Suprapubic skin (tissue), 4 donors: ENCODE measurements around the gene IRF9. TPM values are rescaled to one million over a fixed set of nuclear protein-coding genes. Genes with fewer than 3 reads are reported as not detected.
A peak's percentile ranks its signal among the peaks of the same experiment; 100 is the strongest.

Source experiments
- DNase-seq, 2 donors: peaks; one replicate each; pipeline ENCODE4 v3.0.0-alpha.2; 2019; ENCODE audit warnings: low spot score in 2 of 2
- H3K27ac ChIP-seq: fragments of 200-600 bp; sonication (generic); one replicate; pipeline ENCODE4 v1.5.1; 2019
- H3K27me3 ChIP-seq: fragments of 200-600 bp; sonication (generic); one replicate; pipeline ENCODE4 v1.5.1; 2019
- H3K36me3 ChIP-seq: fragments of 200-600 bp; sonication (generic); one replicate; pipeline ENCODE4 v1.5.1; 2019
- H3K4me1 ChIP-seq: fragments of 200-600 bp; sonication (generic); one replicate; pipeline ENCODE4 v1.5.1; 2019
- H3K4me3 ChIP-seq: fragments of 200-600 bp; sonication (generic); one replicate; pipeline ENCODE4 v1.5.1; 2019; ENCODE audit warnings: mild to moderate bottlenecking
- H3K9me3 ChIP-seq: fragments of 200-600 bp; sonication (generic); one replicate; pipeline ENCODE4 v1.5.1; 2019
- CTCF ChIP-seq, 2 donors: fragments of 200-600 bp in 1 of 2; fragments of 450-650 bp in 1 of 2; sonication (generic) in 1 of 2; IDR thresholded peaks; one replicate each; pipeline ENCODE4 v1.5.1; 2016 to 2019; ENCODE audit warnings: antibody characterized with exemption in 2 of 2, mild to moderate bottlenecking in 1 of 2, moderate library complexity in 1 of 2
- EP300 ChIP-seq: sonication (generic); formaldehyde crosslinking; IDR thresholded peaks from one replicate; pipeline ENCODE4 v1.6.1; 2017; ENCODE audit warnings: antibody characterized with exemption
- POLR2A ChIP-seq, 2 donors: fragments of 450-650 bp; IDR thresholded peaks; one replicate each; pipeline ENCODE4 v1.6.1; 2017; ENCODE audit warnings: antibody characterized with exemption in 2 of 2, mild to moderate bottlenecking in 2 of 2, moderate library complexity in 2 of 2
- POLR2AphosphoS5 ChIP-seq, 3 donors: sonication (generic); formaldehyde crosslinking; IDR thresholded peaks; one replicate each; pipeline ENCODE4 v1.6.1; 2017; ENCODE audit warnings: antibody characterized with exemption in 3 of 3
- WGBS: methylation state at CpG from one replicate; pipeline ENCODE4 v1.1.5; 2018; 5-methylcytosine and 5-hydroxymethylcytosine counted together
- total RNA-seq, 4 donors: library from RNA; depleted of rRNA; stranded (reverse); fragments of >200 nt; gene quantifications; one replicate each; pipeline ENCODE4 v1.1.0, GENCODE V29; 2016

IRF9 gene
- total RNA-seq, 4 donors from 2014 or later = 31.1 to 45.2 (median 37.5) TPM

DNA sequence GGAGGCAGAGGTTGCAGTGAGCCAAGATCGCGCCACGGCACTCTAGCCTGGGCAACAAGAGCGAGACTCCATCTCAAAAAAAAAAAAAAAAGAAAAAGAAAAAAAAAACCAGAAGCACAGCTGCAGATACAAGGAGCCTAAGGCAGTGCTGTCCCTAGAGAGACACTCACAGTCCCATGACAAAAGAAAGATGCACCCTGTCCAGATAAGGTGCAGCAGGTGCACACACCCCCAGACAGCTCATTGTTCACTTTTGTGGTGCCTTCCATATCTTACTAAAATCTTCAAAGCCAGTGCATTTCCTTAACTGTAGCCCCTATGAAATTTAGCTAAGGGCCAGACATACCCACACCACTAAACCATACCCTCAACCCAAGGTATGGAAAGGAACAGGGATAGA, 38.6 kb upstream of the IRF9 start:
- no peaks in the 10 kb centered on the region for H3K27me3 ChIP-seq

DNA sequence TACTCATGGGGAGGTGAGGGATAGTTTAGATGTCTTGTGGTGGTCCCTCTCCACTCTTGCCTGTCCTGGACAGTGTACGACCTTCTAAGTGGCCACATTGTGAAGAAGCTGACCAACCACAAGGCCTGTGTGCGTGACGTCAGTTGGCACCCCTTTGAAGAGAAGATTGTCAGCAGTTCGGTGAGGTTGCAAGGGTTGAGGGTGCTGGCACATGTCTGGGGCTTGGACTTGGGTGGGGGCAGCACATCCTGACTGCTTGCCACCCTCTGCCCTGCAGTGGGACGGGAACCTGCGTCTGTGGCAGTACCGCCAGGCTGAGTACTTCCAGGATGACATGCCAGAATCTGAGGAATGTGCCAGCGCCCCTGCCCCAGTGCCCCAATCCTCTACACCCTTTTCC, 38.2 kb upstream of the IRF9 start:
- peak in 1 of 2 donors; percentile 40 for DNase-seq
- H3K4me1 ChIP-seq = no peaks in the 10 kb centered on the region
- no peak overlapping the region for H3K27ac ChIP-seq
- TF ChIP-seq CTCF (IDR thresholded peaks at IDR 0.05) (no peak), POLR2A (IDR thresholded peaks at IDR 0.05) (no peak)
- H3K36me3 ChIP-seq = peaks cover 64% of the 10 kb centered on the region
- WGBS = 83% methylated on average over 7 of the region's 8 CpGs
- H3K27me3 ChIP-seq = no peaks in the 10 kb centered on the region
- H3K4me3 ChIP-seq = no peak overlapping the region
- no peaks in the 10 kb centered on the region for H3K9me3 ChIP-seq

More for the DNA sequence above, 38.6 kb upstream of the IRF9 start:
- TF ChIP-seq EP300 (no peak), POLR2AphosphoS5 (IDR thresholded peaks at IDR 0.05) (no peak), POLR2A (IDR thresholded peaks at IDR 0.05) (no peak), CTCF (IDR thresholded peaks at IDR 0.05) (no peak)
- no peak overlapping the region for H3K4me3 ChIP-seq
- peaks cover 69% of the 10 kb centered on the region for H3K36me3 ChIP-seq
- WGBS = 90% methylated on average over 4 of the region's 4 CpGs
- no peak overlapping the region for H3K27ac ChIP-seq
- no peaks in the 10 kb centered on the region for H3K4me1 ChIP-seq
- no peaks in the 10 kb centered on the region for H3K9me3 ChIP-seq
- no peak for DNase-seq

DNA sequence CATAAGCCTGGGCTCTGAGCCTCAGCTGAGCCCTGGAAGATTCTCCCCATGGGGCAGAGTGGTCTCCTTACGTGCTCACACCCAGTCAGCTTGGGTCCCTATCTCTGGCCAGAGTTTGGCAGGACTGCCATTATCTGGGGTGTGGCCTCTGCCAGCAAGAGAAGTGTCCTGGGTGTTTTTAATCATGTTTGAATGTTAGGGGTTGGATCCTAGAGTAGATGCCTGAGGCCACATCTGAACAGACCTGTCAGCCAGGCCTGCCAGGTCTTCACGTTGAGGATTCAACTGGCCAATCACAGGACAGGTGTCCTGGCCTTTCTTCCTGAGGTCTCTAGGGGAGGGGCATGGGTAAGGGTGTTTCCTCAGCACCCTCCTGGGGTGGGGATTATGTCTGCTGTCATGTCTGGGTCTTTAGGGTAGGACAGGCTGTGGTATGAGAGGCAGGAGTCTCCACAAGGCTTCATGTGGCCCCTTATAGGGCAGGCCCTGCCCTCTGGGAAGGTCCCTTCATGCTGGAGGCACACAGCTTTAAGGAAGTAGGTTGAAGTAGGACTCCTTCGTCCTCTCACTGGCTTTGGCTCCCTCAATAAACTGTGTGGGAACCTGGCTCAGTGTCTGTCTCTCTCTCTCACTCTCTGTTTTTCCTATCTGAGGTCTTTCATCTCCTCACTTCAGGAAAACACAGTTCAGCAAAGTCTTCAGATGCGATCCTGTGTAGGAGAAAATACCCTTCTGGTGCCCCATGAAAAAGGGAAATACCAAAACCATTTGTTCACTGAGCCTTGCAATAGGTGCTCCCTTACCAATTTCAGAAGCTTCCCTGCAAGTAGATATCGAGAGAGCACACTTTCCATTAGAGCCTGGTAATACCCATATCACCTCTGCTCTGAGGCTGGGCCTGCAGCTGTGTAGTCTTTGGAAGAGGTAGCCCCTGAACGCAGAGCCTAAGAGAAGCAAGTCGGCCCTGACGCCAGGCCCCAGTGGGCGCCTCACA, 37.3 kb upstream of the IRF9 start:
- Histone ChIP-seq H3K9me3 (no peaks in the 10 kb centered on the region), H3K27me3 (no peaks in the 10 kb centered on the region), H3K36me3 (peaks cover 56% of the 10 kb centered on the region), H3K4me3 (no peak overlapping the region), H3K27ac (no peak overlapping the region), H3K4me1 (no peaks in the 10 kb centered on the region)
- TF ChIP-seq POLR2AphosphoS5 (IDR thresholded peaks at IDR 0.05) (no peak), POLR2A (IDR thresholded peaks at IDR 0.05) (no peak), CTCF (IDR thresholded peaks at IDR 0.05) (no peak), EP300 (no peak)
- DNase-seq = peak in 1 of 2 donors; percentile 29
- WGBS = 82% methylated on average over 9 of the region's 9 CpGs

DNA sequence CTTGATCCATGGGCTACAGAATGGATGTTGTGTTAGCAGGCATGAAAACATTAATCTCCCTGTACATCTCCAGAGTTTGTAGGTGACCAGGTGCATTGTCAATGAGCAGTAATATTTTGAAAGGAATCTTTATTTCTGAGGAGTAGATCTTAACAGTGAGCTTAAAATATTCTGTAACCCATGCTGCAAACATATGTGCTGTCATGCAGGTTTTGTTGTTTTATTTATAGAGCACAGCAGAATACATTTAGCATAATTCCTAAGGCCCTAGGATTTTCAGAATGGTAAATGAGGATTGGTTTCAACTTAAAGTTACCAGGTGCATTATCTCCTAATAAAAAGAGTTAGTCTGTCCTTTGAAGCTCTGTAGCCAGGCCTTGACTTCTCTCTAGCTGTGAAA, 34.1 kb upstream of the IRF9 start:
- Histone ChIP-seq H3K27me3 (no peaks in the 10 kb centered on the region), H3K4me1 (peaks cover 2% of the 10 kb centered on the region), H3K9me3 (no peaks in the 10 kb centered on the region), H3K4me3 (no peak overlapping the region), H3K27ac (no peak overlapping the region), H3K36me3 (peaks cover 24% of the 10 kb centered on the region)
- no peak for TF ChIP-seq POLR2AphosphoS5 (IDR thresholded peaks at IDR 0.05)
- no peak for TF ChIP-seq CTCF (IDR thresholded peaks at IDR 0.05)
- no peak for TF ChIP-seq EP300
- TF ChIP-seq POLR2A (IDR thresholded peaks at IDR 0.05) = no peak
- DNase-seq = no peak

- 82% methylated on average over 2 of the region's 2 CpGs for WGBS
- H3K36me3 ChIP-seq = peaks cover 17% of the 10 kb centered on the region
- peaks cover 9% of the 10 kb centered on the region for H3K4me1 ChIP-seq
- no peaks in the 10 kb centered on the region for H3K27me3 ChIP-seq
- DNase-seq = no peak
- no peak for TF ChIP-seq POLR2A (IDR thresholded peaks at IDR 0.05)
- TF ChIP-seq EP300 = no peak
- no peaks in the 10 kb centered on the region for H3K9me3 ChIP-seq
- no peak overlapping the region for H3K27ac ChIP-seq
- no peak overlapping the region for H3K4me3 ChIP-seq
These were observed 33.4 kb upstream of the IRF9 start for GRCh38 chr14:24127673-24128072.
